Activated effector memory CD4-positive, alpha-beta T cell treated with anti-CD3 and anti-CD28 coated beads, Interleukin-2, amount 50 U/mL, for 16 hours (primary cell): ENCODE data around the gene CSK.

Experiments used
- DNase-seq: peaks from one replicate; pipeline ENCODE4 v3.0.0-alpha.2; 2020

Gene CSK

GRCh38 chr15:74844319-74845207 lies 62.7 kb downstream of the CSK start:
- no peak for DNase-seq

GRCh38 chr15:74845208-74845568 lies 63.3 kb downstream of the CSK start:
- peak; percentile 85 for DNase-seq

GRCh38 chr15:74845581-74845980 lies 63.7 kb downstream of the CSK start:
- DNase-seq = no peak

- DNase-seq = no peak
Observed at GRCh38 chr15:74847432-74847831, 65.6 kb downstream of the CSK start.

- no peak for DNase-seq
Observed at GRCh38 chr15:74850393-74850792, 68.5 kb downstream of the CSK start.

- no peak for DNase-seq
Observed at GRCh38 chr15:74851960-74852359, 70.1 kb downstream of the CSK start.
